Tibial artery (tissue), 4 donors: ENCODE results near the gene KLF13.

Source experiments
- DNase-seq, 2 donors: peaks; one replicate each; pipeline ENCODE4 v3.0.0-alpha.2; 2019
- H3K27ac ChIP-seq, 2 donors: fragments of 200-600 bp; sonication (generic) in 1 of 2; 1 replicate in 1 of 2; 2 replicates in 1 of 2; pipeline ENCODE4 v1.5.1; 2018 to 2019; ENCODE audit warnings: mild to moderate bottlenecking in 1 of 2
- H3K27me3 ChIP-seq, 2 donors: fragments of 200-600 bp; sonication (generic) in 1 of 2; one replicate each; pipeline versions ENCODE4 v1.5.1 to v1.6.0; 2016 to 2019
- H3K36me3 ChIP-seq, 3 donors: fragments of 200-600 bp; sonication (generic) in 2 of 3; one replicate each; pipeline ENCODE4 v1.5.1; 2016 to 2019; ENCODE audit warnings: mild to moderate bottlenecking in 2 of 3
- H3K4me1 ChIP-seq, 4 donors: fragments of 200-600 bp; sonication (generic) in 2 of 4; 1 replicate in 3 of 4; 2 replicates in 1 of 4; pipeline ENCODE4 v1.5.1; 2016 to 2019
- H3K4me3 ChIP-seq, 2 donors: fragments of 200-600 bp; sonication (generic) in 1 of 2; 1 replicate in 1 of 2; 2 replicates in 1 of 2; pipeline ENCODE4 v1.5.1; 2018 to 2019; ENCODE audit warnings: mild to moderate bottlenecking in 2 of 2
- H3K9me3 ChIP-seq, 3 donors: fragments of 200-600 bp; sonication (generic) in 1 of 3; one replicate each; pipeline ENCODE4 v1.5.1; 2016 to 2019
- CTCF ChIP-seq, 2 experiments: fragments of 200-600 bp in 1 of 2; fragments of 450-650 bp in 1 of 2; IDR thresholded peaks; one replicate each; pipeline ENCODE4 v1.5.1; 2017 to 2019; ENCODE audit warnings: antibody characterized with exemption in 2 of 2, mild to moderate bottlenecking in 1 of 2, moderate library complexity in 1 of 2
- intact Hi-C: fragments of 100-400 bp; cut with DNase I; formaldehyde crosslinking; loops from one replicate; pipeline ENCODE4 v1.15.0; 2023; ENCODE audit warnings: low total_unique reads

The KLF13 gene

GRCh38 chr15:31280046-31280830, 46.4 kb upstream of the KLF13 start:
- no peak for TF ChIP-seq CTCF (IDR thresholded peaks at IDR 0.05)
- no peaks in the 10 kb centered on the region for H3K9me3 ChIP-seq
- H3K36me3 ChIP-seq = no peaks in the 10 kb centered on the region
- H3K27ac ChIP-seq = no peak overlapping the region
- intact Hi-C loops = no loop called here
- peak; percentile 20 to 58 for DNase-seq
- H3K4me3 ChIP-seq = no peak overlapping the region
- H3K27me3 ChIP-seq = no peaks in the 10 kb centered on the region
- H3K4me1 ChIP-seq = peaks cover 0 to 21% (median 16%) of the 10 kb centered on the region in 4 donors

GRCh38 chr15:31280831-31281216, 45.8 kb upstream of the KLF13 start:
- H3K4me1 ChIP-seq = peaks cover 0 to 21% (median 16%) of the 10 kb centered on the region in 4 donors
- no peak overlapping the region for H3K27ac ChIP-seq
- intact Hi-C loops = no loop called here
- H3K36me3 ChIP-seq = no peaks in the 10 kb centered on the region
- H3K9me3 ChIP-seq = no peaks in the 10 kb centered on the region
- DNase-seq = no peak
- H3K4me3 ChIP-seq = no peak overlapping the region
- TF ChIP-seq CTCF (IDR thresholded peaks at IDR 0.05) = no peak
- H3K27me3 ChIP-seq = no peaks in the 10 kb centered on the region

- H3K27me3 ChIP-seq = no peaks in the 10 kb centered on the region
- intact Hi-C loops = no loop called here
- no peak overlapping the region for H3K27ac ChIP-seq
- H3K36me3 ChIP-seq = no peaks in the 10 kb centered on the region
- H3K4me1 ChIP-seq = peaks cover 0 to 21% (median 16%) of the 10 kb centered on the region in 4 donors
- no peaks in the 10 kb centered on the region for H3K9me3 ChIP-seq
- H3K4me3 ChIP-seq = no peak overlapping the region
- TF ChIP-seq CTCF (IDR thresholded peaks at IDR 0.05) = no peak
- DNase-seq = no peak
Measured at GRCh38 chr15:31283043-31283442, 43.6 kb upstream of the KLF13 start.

- peaks cover 0 to 5% (median 0%) of the 10 kb centered on the region in 3 donors for H3K9me3 ChIP-seq
Measured at GRCh38 chr15:31285772-31286261, 40.8 kb upstream of the KLF13 start.

GRCh38 chr15:31291048-31291578, 35.5 kb upstream of the KLF13 start:
- Histone ChIP-seq H3K4me1 (no peaks in the 10 kb centered on the region), H3K9me3 (peaks cover 0 to 5% (median 0%) of the 10 kb centered on the region in 3 donors), H3K27me3 (peaks cover 0 to 8% of the 10 kb centered on the region in 2 donors), H3K36me3 (no peaks in the 10 kb centered on the region), H3K4me3 (no peak overlapping the region), H3K27ac (no peak overlapping the region)
- no peak for TF ChIP-seq CTCF (IDR thresholded peaks at IDR 0.05)
- no peak for DNase-seq
- intact Hi-C loops = no loop called here

More at GRCh38 chr15:31285772-31286261, 40.8 kb upstream of the KLF13 start:
- intact Hi-C loops = no loop called here
- Histone ChIP-seq H3K27ac (no peak overlapping the region), H3K36me3 (no peaks in the 10 kb centered on the region), H3K27me3 (no peaks in the 10 kb centered on the region), H3K4me3 (no peak overlapping the region), H3K4me1 (peaks cover 0 to 5% (median 3%) of the 10 kb centered on the region in 4 donors)
- TF ChIP-seq CTCF (IDR thresholded peaks at IDR 0.05) = no peak
- DNase-seq = no peak
